ENCODE results near the gene FRYL.

Gene FRYL

DNA sequence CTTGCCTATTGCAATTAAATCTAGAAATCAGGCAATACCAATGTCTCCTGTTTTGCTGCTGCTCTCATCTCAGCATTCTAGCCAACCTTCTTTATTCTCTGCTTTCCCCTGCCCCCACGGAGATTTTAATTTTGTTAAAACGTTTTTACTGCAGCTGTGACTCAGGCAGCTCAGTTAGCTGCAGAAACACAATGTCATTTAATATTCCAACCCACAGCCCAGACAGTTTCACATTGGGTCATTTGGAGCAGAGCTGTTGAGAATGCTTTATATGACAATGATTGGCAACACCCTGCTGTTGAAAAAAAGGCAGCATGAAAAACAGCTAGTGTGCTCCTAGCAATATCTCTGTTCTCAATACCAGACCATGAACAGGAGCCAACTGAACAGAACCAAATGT is 309.5 kb downstream of the FRYL start:
- Histone ChIP-seq H2BK120ac (ENCODE audit: insufficient read depth, low read length, poor library complexity) (no peak overlapping the region), H3K27ac (ENCODE audit: low read depth, low read length) (no peak overlapping the region), H3K79me2 (ENCODE audit: control insufficient read depth, insufficient read depth, low read length, poor library complexity) (no peaks in the 10 kb centered on the region), H2BK12ac (ENCODE audit: low read length) (no peak overlapping the region), H2BK5ac (ENCODE audit: low read depth, low read length, poor library complexity) (no peak overlapping the region), H3K36me3 (ENCODE audit: control insufficient read depth in 1 of 2, insufficient read depth in 2 of 2, low read length in 2 of 2) (no peaks in the 10 kb centered on the region), H2AFZ (ENCODE audit: insufficient read depth, low read length, poor library complexity) (no peak overlapping the region), H3K9ac (ENCODE audit: low read length) (no peak overlapping the region), H3K23ac (ENCODE audit: low read length) (no peak overlapping the region), H4K91ac (ENCODE audit: low read depth, low read length) (no peak overlapping the region), H3K79me1 (ENCODE audit: low read length) (no peaks in the 10 kb centered on the region), H3K4me3 (ENCODE audit: low read depth, low read length) (no peak overlapping the region), H3K14ac (ENCODE audit: low read length) (no peak overlapping the region), H2AK5ac (ENCODE audit: low read length) (no peak overlapping the region), H3K27me3 (ENCODE audit: insufficient read depth, low read length) (no peaks in the 10 kb centered on the region), H4K8ac (ENCODE audit: low read depth, low read length) (no peak overlapping the region), H3K4ac (ENCODE audit: low read depth, low read length) (no peak overlapping the region), H4K12ac (ENCODE audit: low read depth, low read length) (no peak overlapping the region), H3K18ac (ENCODE audit: low read length) (no peak overlapping the region), H3K9me3 (ENCODE audit: insufficient read depth, low read depth, low read length) (no peaks in the 10 kb centered on the region), H3K4me1 (ENCODE audit: control insufficient read depth in 1 of 2, insufficient read depth in 2 of 2, low read length in 2 of 2) (no peaks in the 10 kb centered on the region), H3K4me2 (ENCODE audit: low read length) (no peak overlapping the region)
- no peak for DNase-seq
- no CpG with 5 or more reads among the region's 2 CpGs for WGBS (ENCODE audit: extremely low coverage, insufficient coverage, insufficient read length)

DNA sequence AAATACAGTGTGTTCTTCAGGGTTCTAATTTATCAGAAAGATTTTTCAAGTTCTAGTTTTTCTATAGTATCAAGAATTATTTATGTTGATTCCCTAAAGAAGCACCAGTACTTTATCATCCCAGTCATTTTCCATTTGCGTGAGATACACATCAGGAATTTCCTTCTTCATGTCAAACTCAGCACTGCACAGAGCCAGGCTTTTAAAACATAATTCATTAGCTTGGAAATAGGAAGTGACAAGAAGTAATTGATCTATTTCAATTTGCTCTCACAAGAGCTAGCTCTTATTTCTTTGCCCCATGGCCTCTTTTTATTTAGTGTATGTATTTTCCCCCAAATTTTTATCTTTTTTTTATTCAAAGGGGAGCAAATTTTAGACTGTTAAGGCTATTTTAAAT is 309.9 kb downstream of the FRYL start:
- Histone ChIP-seq H2BK12ac (ENCODE audit: low read length) (no peak overlapping the region), H3K4me1 (ENCODE audit: control insufficient read depth in 1 of 2, insufficient read depth in 2 of 2, low read length in 2 of 2) (no peaks in the 10 kb centered on the region), H3K14ac (ENCODE audit: low read length) (no peak overlapping the region), H3K4ac (ENCODE audit: low read depth, low read length) (no peak overlapping the region), H3K27ac (ENCODE audit: low read depth, low read length) (no peak overlapping the region), H3K4me2 (ENCODE audit: low read length) (no peak overlapping the region), H3K23ac (ENCODE audit: low read length) (no peak overlapping the region), H3K36me3 (ENCODE audit: control insufficient read depth in 1 of 2, insufficient read depth in 2 of 2, low read length in 2 of 2) (no peaks in the 10 kb centered on the region), H3K18ac (ENCODE audit: low read length) (no peak overlapping the region), H2AK5ac (ENCODE audit: low read length) (no peak overlapping the region), H4K12ac (ENCODE audit: low read depth, low read length) (no peak overlapping the region), H2BK120ac (ENCODE audit: insufficient read depth, low read length, poor library complexity) (no peak overlapping the region), H4K91ac (ENCODE audit: low read depth, low read length) (no peak overlapping the region), H3K79me2 (ENCODE audit: control insufficient read depth, insufficient read depth, low read length, poor library complexity) (no peaks in the 10 kb centered on the region), H3K9ac (ENCODE audit: low read length) (no peak overlapping the region), H2AFZ (ENCODE audit: insufficient read depth, low read length, poor library complexity) (no peak overlapping the region), H4K8ac (ENCODE audit: low read depth, low read length) (no peak overlapping the region), H2BK5ac (ENCODE audit: low read depth, low read length, poor library complexity) (no peak overlapping the region), H3K4me3 (ENCODE audit: low read depth, low read length) (no peak overlapping the region), H3K27me3 (ENCODE audit: insufficient read depth, low read length) (no peaks in the 10 kb centered on the region), H3K79me1 (ENCODE audit: low read length) (no peaks in the 10 kb centered on the region), H3K9me3 (ENCODE audit: insufficient read depth, low read depth, low read length) (no peaks in the 10 kb centered on the region)
- no CpG with 5 or more reads among the region's 1 CpG for WGBS (ENCODE audit: extremely low coverage, insufficient coverage, insufficient read length)
- DNase-seq: no peak

DNA sequence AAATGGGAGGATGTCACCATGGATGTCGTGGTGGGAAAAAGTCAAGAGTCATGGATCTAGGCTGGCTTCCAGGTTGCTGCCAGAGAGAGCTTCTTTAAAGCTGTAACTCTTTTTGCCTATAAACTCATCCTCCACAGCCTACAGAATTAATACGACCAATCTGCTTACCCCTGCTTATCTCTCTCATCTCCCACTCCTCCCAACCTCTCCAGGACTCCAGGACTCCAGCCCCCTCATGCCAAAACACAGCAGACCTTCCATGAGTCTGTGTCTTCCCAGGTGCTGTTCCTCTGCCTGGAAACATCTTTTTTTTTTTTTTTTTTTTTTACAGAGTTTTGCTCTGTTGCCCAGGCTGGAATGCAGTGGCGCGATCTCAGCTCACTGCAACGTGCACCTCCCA is 312.2 kb downstream of the FRYL start:
- Histone ChIP-seq H3K79me2 (ENCODE audit: control insufficient read depth, insufficient read depth, low read length, poor library complexity) (no peaks in the 10 kb centered on the region), H3K4me1 (ENCODE audit: control insufficient read depth in 1 of 2, insufficient read depth in 2 of 2, low read length in 2 of 2) (no peaks in the 10 kb centered on the region), H2BK120ac (ENCODE audit: insufficient read depth, low read length, poor library complexity) (no peak overlapping the region), H3K4me3 (ENCODE audit: low read depth, low read length) (no peak overlapping the region), H3K18ac (ENCODE audit: low read length) (no peak overlapping the region), H3K14ac (ENCODE audit: low read length) (no peak overlapping the region), H2BK5ac (ENCODE audit: low read depth, low read length, poor library complexity) (no peak overlapping the region), H3K4ac (ENCODE audit: low read depth, low read length) (no peak overlapping the region), H2AK5ac (ENCODE audit: low read length) (no peak overlapping the region), H3K9me3 (ENCODE audit: insufficient read depth, low read depth, low read length) (no peaks in the 10 kb centered on the region), H4K8ac (ENCODE audit: low read depth, low read length) (no peak overlapping the region), H3K79me1 (ENCODE audit: low read length) (no peaks in the 10 kb centered on the region), H3K27ac (ENCODE audit: low read depth, low read length) (no peak overlapping the region), H2BK12ac (ENCODE audit: low read length) (no peak overlapping the region), H2AFZ (ENCODE audit: insufficient read depth, low read length, poor library complexity) (no peak overlapping the region), H4K12ac (ENCODE audit: low read depth, low read length) (no peak overlapping the region), H3K36me3 (ENCODE audit: control insufficient read depth in 1 of 2, insufficient read depth in 2 of 2, low read length in 2 of 2) (no peaks in the 10 kb centered on the region), H3K27me3 (ENCODE audit: insufficient read depth, low read length) (no peaks in the 10 kb centered on the region), H4K91ac (ENCODE audit: low read depth, low read length) (no peak overlapping the region), H3K9ac (ENCODE audit: low read length) (no peak overlapping the region), H3K23ac (ENCODE audit: low read length) (no peak overlapping the region), H3K4me2 (ENCODE audit: low read length) (no peak overlapping the region)
- DNase-seq: no peak
- WGBS (ENCODE audit: extremely low coverage, insufficient coverage, insufficient read length): no CpG with 5 or more reads among the region's 5 CpGs

DNA sequence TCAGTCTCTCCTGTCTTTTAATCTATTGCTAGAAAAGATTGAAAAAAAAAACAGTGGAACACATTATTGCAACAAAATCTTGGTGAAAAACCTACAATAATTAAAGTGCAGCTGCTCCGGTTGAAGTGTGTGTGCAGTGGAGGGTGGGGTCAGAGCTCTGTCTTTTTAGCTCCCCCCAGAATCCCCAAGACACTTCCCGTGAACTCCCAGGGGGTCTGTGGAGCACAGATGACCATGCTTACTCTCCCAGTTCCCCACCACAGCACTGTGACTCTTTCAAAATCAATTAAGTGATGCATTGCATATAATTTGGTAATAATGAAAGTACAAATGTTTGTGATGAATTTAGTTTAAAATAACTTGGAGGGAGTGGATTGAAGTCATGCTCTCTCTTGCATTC is 312.6 kb downstream of the FRYL start:
- no peaks in the 10 kb centered on the region for H3K79me1 ChIP-seq (ENCODE audit: low read length)
- no peak for DNase-seq
- H3K27me3 ChIP-seq (ENCODE audit: insufficient read depth, low read length): no peaks in the 10 kb centered on the region
- H3K23ac ChIP-seq (ENCODE audit: low read length): no peak overlapping the region
- no peak overlapping the region for H3K4ac ChIP-seq (ENCODE audit: low read depth, low read length)
- H4K91ac ChIP-seq (ENCODE audit: low read depth, low read length): no peak overlapping the region
- no peaks in the 10 kb centered on the region for H3K4me1 ChIP-seq (ENCODE audit: control insufficient read depth in 1 of 2, insufficient read depth in 2 of 2, low read length in 2 of 2)
- H3K4me2 ChIP-seq (ENCODE audit: low read length): no peak overlapping the region
- no CpG with 5 or more reads among the region's 2 CpGs for WGBS (ENCODE audit: extremely low coverage, insufficient coverage, insufficient read length)
- H3K36me3 ChIP-seq (ENCODE audit: control insufficient read depth in 1 of 2, insufficient read depth in 2 of 2, low read length in 2 of 2): no peaks in the 10 kb centered on the region
- H3K27ac ChIP-seq (ENCODE audit: low read depth, low read length): no peak overlapping the region
- H2AK5ac ChIP-seq (ENCODE audit: low read length): no peak overlapping the region
- H2BK120ac ChIP-seq (ENCODE audit: insufficient read depth, low read length, poor library complexity): no peak overlapping the region
- no peak overlapping the region for H4K12ac ChIP-seq (ENCODE audit: low read depth, low read length)
- H3K9me3 ChIP-seq (ENCODE audit: insufficient read depth, low read depth, low read length): no peaks in the 10 kb centered on the region
- H2AFZ ChIP-seq (ENCODE audit: insufficient read depth, low read length, poor library complexity): no peak overlapping the region
- H2BK5ac ChIP-seq (ENCODE audit: low read depth, low read length, poor library complexity): no peak overlapping the region
- H3K9ac ChIP-seq (ENCODE audit: low read length): no peak overlapping the region
- H3K14ac ChIP-seq (ENCODE audit: low read length): no peak overlapping the region
- no peak overlapping the region for H3K4me3 ChIP-seq (ENCODE audit: low read depth, low read length)
- no peak overlapping the region for H3K18ac ChIP-seq (ENCODE audit: low read length)
- H2BK12ac ChIP-seq (ENCODE audit: low read length): no peak overlapping the region
- no peaks in the 10 kb centered on the region for H3K79me2 ChIP-seq (ENCODE audit: control insufficient read depth, insufficient read depth, low read length, poor library complexity)
- H4K8ac ChIP-seq (ENCODE audit: low read depth, low read length): no peak overlapping the region

All from trophoblast cell (in vitro differentiated cells and primary cell).